HG03575 (cell line): Measurements from ENCODE around the gene NUMB.

Source experiments
- ATAC-seq: cut with Tn5 transposase; IDR thresholded peaks from one replicate; pipeline ENCODE4 v1.9.1; 2021; ENCODE audit not compliant: unreplicated experiment, insufficient number of reproducible peaks, low FRiP score; ENCODE audit errors: extremely low read depth

The NUMB gene

DNA sequence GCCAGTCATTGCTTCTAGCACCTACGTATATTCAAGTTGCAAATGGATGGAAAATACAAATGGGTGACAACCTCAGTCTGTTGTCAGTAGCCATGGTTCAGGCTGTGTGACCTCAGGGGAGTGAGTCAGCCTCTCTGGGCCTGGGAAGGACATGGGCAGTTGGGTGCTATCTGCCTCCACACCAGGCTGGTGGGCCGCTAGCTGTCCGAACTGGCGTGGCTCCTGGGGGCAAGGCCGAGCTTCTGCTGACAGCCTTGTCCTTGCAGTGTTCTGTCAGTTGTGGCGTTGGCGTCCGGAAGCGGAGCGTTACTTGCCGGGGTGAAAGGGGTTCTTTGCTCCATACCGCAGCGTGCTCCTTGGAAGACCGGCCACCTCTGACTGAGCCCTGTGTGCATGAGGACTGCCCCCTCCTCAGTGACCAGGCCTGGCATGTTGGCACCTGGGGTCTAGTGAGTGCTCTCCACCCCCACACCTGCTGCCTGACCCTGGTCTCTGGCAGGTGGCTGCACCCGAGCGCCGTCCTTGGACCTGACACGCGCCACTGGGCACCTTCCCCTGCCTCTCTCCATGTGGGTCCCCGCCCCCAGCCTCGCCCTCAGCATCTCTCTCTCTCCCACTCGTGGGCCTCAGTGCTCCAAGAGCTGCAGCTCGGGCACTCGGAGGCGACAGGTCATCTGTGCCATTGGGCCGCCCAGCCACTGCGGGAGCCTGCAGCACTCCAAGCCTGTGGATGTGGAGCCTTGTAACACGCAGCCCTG, 203.9 kb downstream of the NUMB start:
- ATAC-seq: no peak

DNA sequence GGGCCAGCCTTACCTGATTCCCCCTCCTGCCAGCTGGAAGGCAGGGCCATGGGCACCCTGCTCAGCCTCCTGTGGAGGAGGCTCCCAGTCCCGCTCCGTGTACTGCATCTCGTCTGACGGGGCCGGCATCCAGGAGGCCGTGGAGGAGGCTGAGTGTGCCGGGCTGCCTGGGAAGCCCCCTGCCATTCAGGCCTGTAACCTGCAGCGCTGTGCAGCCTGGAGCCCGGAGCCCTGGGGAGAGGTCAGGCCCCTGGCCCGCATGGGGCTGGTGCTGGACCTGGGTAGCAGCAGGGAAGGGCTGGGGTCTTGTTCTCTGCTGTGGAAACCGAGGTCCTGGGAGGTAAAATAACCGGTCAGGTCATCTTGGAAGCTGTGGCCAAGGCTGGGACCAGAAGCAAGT, 204.6 kb downstream of the NUMB start:
- no peak for ATAC-seq

DNA sequence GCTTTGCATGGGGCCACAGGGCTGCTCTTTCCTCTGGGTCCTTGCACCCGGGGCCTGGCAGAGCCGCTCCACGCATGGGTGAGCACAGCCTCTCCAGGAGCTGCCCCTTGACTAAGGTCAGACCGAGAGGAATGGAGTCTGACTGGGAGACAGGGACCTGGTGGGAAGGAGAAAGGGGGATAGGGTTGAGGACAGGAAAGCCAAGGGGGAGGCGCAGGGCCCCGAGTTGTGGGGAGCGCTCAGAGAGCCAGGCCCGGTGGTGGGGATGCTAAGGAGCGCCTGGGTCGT, 205.1 kb downstream of the NUMB start:
- no peak for ATAC-seq

DNA sequence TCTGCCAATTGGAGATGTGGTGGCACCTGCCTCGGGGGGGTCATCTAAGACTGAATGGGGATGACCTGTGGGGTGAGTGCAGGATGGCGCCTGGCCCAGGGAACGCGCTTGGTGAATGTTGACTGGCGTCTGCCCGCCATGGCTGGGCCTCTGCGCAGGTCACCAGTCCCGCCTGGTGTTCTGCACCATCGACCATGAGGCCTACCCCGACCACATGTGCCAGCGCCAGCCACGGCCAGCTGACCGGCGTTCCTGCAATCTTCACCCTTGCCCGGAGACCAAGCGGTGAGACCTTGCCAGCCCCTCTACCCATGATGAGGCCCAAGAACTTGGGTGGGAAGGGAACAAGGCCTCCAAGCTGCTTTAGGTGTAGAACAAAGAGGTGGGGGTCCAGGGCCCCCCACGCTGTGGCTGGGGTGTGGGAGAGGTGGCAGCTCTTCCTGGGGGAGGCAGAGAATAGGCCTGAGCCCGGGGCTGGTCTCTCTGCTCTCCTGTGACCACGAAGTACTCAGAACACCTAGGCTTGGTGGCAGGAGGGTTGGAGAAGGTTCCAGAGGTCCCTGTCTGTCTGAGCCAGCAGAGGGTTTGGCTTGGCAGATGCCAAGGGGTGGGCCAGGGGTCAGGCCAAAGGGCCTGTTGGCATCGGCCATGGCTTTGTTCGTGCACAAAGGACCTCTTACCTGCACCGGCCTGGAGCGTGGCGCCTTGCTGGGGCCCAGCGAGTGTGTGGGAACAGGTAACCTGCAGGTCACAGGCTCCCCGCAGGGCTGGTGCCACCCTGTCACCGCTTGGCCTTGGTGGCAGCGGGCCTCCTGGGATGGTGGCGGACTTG, 205.6 kb downstream of the NUMB start:
- no peak for ATAC-seq

DNA sequence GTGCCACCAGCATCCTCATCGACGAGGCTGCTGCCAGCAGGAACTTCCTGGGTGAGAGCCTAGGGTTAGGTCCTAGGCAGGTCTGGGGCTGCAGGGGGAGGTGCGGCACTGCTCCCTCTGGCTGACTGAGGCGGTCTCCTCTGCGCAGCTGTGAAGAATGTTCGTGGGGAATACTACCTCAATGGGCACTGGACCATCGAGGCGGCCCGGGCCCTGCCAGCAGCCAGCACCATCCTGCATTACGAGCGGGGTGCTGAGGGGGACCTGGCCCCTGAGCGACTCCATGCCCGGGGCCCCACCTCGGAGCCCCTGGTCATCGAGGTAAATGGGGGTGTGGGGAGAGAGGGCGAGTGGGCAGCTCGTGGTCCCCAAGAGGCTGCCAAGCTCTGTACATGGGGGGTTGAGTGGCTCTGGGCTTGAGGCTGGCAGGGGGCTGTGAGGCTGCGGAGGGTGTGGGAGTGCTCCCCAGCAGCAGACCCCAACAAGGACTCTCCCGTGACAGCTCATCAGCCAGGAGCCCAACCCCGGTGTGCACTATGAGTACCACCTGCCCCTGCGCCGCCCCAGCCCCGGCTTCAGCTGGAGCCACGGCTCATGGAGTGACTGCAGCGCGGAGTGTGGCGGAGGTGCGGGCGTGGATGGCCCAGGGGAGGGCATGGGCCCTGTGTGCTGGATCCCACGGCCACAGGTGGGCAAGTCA, 206.7 kb downstream of the NUMB start:
- no peak for ATAC-seq

DNA sequence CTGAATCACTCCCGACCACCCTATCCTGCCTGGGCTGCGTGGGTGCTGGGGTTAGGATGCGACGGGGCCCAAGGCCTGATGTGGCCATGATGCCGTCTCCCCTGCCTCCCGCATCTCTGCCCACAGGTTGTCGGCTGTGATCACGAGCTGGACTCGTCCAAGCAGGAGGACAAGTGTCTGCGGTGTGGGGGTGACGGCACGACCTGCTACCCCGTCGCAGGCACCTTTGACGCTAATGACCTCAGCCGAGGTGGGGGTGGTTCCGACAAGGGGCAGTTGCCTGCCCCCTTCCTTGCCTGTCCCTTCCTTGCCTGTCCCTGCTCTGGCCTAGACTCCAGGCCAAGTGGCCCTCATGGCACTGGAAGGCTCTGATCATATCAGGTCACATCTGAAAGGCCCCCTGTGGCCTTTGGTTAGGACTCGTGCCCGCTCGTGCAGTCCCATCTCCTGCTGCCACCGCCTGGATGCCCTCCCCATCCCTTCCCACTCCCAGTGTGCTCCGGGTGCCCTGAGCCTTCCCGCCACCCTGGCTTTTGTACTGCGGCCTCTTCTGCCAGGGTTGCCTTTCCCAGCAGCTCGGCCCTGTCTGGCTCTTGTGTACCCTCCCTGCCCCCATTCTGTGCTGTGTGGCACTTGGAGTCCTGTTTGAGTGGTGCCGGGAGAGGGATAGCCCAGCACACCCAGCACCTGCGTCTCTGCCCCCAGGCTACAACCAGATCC, 207.4 kb downstream of the NUMB start:
- ATAC-seq: no peak

DNA sequence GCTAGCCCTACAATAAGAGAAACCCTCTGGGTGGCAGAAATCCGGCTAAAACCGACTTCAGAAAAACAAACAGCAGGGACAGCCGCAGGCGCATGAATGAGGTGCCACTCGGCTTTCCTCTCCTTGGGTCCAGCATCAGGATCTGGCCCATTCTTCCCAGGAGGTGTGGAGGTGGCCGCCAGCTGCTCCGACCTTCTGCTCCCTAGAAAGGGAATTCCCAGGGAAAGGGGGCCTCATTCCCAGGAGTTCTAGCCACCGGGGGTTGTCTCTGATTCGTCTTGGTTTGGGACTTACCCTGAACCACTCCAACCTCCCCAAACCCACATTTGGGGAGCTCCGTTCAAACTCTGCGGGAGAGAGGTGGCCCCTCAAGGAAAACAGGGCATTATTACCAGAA, 208.0 kb downstream of the NUMB start:
- ATAC-seq: no peak

DNA sequence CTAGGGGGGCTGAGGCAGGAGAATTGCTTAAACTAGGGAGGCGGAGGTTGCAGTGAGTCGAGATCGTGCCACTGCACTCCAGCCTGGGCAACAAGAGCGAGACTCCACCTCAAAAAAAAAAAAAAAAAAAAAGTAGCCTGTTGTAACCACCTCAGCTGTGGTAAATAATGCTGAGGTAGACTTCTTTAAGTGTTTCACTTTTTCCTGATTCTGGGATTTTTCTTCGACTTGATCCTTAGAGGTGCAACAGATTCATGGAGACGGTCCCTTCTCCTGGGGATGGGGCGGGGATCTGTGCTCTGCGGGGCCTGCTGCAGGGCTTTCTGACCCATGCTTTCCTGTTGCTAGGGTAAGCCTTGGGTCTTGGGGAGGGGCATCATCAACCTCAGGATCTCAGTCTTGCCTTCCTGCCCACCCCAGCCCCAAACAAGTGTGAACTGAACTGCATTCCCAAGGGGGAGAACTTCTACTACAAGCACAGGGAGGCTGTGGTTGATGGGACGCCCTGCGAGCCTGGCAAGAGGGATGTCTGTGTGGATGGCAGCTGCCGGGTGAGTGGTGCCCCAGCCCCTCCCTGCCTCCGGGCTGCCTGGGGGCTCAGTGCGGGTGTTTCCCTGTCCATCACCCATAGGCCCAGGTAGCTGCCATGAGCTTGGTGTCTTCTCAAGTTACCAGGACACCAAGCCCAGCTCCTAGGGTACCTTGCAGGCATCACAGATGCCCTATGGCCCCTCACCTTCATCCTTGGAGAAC, 208.6 kb downstream of the NUMB start:
- ATAC-seq: no peak

DNA sequence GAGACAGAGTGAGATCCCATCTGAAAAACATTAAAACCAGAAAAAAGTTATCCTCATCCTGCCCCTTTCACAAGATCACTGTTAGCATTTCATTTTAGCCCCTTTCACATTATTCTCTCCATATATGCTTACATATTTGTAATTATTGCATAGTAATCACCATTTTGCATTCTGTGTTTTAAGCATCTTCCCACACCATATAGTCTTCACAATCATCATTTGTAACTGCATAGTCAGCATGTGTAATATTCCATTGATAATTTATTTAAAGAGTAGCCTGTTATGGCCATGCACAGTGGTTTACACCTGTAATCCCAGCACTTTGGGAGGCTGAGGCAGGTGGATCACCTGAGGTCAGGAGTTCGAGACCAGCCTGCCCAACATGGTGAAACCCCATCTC, 209.2 kb downstream of the NUMB start:
- ATAC-seq: no peak

DNA sequence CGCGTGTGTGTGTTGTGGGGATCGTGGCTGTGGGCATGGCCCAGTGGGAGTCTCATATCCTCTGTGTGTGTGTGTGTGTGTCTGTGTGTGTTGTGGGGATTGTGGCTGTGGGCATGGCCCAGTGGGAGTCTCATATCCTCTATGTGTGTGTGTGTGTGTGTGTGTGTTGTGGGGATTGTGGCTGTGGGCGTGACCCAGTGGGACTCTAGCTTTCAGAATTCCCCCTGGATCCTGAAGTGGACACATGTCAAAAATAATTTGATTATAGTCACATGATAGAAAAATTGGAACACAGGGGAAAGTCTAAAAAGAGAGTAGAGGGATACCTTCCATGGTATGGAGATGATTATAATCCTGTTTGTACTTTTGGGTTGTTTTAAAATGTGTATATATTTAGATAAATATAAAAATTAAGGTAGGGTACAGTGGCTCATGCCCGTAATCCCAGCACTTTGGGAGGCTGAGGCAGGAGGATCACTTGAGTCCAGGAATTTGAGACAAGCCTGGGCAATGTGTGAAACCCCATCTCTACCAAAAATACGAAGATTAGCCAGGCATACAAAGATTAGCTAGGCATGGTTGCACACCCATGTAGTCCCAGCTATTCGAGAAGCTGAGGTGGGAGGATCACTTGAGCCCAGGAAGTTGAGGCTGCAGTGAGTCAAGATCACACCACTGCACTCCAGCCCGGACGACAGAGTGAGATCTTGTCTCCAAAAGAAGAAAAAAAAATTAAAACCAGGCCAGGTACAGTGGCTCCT, 210.1 kb downstream of the NUMB start:
- ATAC-seq: no peak

DNA sequence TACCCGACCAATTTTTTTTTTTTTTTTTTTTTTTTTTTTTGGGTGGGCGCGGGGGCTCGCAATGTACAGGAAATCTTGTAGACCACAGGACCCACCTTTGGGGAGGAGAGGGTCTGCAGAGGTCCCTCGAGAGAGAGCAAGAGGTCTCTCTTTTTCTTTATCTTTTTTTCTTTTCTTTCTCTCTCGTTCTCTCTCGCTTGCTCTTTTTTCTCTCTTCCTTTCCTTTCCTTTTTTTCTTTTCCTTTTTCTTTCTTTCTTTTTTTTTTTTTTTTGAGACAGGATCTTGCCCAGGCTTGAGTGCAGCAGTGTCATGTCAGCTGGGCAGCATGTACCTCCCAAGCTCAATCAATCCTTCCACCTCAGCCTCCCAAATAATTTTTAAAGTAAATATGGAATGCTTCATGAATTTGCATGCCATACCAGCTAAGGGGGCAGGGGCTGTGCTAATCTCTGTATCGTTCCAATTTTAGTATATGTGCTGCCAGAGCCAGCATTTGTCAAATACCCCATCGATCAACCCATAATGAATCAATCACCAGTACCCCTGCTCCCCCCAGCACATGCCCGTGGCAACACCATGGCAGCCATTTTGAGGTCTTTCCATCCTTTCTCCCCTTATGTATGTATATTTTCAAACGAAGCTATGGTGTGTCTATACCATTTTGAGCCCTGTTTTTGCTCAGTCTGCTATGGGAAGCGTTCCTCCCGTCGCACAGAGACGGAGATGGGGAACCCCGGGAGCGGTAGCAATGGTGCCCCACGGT, 211.8 kb downstream of the NUMB start:
- no peak for ATAC-seq

DNA sequence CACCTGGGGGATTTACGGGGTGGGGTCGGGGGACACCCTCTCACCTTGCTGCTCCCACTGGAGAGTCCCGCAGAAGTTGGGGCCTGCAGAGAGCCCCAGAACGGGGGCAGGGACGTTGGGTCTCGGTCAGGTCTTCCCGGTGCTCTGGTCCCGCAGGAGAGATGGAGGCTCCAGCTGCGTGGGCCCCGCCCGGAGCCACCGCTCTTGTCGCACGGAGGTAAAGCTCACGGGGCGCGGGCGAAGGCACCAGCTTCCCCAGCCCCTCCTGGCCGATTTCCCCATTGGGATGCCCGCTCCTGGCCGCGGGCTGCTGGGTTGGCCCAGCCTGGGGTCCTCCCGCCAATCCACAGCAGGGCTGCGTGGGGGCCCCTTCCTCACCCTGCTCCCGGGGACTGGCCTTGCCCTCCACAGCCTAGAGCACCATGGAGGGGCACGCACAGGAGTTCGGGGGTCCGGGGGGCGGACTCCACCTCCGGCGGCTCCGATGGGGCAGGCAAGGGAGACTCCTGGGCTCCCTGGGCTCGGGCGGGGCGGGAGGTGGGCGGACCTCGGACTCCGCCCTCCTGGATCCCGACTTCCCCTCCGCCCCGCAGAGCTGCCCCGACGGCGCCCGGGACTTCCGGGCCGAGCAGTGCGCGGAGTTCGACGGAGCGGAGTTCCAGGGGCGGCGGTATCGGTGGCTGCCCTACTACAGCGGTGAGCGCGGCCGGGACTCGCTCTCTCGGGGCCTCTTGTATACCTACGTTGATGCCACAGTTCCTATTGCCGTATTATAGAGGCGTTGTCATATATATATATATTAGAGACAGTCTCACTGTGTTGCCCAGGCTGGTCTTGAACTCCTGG, 212.6 kb downstream of the NUMB start:
- no peak for ATAC-seq

DNA sequence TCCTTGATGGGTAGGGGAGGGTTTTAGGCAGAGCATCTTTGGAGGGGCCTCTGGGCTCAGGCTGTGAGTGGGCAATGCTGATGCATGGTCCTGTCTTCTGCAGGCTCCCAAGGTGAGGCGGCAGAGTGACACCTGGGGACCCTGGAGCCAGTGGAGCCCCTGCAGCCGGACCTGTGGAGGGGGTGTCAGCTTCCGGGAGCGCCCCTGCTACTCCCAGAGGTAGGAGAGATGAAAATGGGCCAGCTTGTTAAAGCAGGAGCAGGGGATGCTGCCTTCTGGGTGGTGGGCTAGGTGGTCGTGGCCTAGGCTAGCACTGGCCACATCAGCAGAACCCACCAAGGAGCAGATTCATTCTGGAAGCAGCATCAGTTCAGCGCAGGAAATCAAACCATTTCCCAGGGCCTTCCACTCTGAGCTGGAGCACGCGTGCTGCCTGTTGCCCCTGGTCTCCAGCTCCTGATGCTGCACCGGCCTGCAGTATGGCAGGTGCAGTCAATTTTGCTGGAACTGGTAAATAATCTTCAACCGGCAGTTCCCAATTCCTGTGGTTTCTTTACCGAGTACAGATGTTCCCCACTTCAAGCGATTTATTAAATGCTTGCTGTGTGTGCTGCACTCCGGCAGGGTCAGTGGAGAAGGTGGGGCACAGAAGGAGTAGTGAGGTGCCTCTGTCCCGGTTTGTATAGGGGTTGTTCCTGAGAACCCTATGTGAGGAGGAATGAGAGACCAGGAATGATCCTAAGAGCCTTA, 213.6 kb downstream of the NUMB start:
- no peak for ATAC-seq

DNA sequence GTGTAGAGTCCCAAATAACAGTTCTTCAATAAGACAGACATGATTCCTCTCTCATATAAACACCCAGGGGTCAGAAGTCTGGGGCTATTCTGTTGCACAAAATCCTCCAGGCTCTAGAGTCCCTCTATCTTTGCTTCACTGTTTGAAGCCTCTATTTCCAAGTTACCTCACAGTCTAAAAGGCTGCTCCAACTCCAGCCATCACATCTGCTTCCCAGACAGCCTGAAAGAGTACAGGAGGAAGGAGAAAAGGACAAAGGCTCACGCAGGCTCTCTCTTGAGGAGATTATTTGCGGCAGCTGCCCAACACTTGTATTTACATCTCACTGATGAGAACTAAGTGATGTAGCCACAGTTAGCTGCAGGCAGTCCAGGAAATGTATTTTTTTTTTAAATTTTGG, 214.6 kb downstream of the NUMB start:
- no peak for ATAC-seq

DNA sequence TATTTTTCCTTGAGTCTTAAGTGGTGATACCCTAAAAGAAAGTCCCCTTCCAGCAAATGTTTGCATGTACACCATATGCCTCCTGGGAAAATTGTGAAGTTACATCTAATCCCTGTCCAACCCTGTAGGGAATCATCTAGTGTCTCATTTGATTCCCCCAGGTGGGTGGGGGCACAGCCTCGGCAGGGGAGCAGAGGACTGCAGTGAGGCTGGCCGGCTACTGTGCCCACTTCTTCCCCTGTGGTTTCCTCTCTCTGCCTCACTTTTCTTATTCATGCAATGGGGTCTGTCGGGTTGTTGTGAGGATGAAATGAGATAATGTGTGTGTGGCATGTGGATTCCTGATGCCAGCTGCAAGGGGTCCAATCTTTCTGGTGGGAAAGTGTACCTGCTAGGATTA, 215.0 kb downstream of the NUMB start:
- no peak for ATAC-seq

DNA sequence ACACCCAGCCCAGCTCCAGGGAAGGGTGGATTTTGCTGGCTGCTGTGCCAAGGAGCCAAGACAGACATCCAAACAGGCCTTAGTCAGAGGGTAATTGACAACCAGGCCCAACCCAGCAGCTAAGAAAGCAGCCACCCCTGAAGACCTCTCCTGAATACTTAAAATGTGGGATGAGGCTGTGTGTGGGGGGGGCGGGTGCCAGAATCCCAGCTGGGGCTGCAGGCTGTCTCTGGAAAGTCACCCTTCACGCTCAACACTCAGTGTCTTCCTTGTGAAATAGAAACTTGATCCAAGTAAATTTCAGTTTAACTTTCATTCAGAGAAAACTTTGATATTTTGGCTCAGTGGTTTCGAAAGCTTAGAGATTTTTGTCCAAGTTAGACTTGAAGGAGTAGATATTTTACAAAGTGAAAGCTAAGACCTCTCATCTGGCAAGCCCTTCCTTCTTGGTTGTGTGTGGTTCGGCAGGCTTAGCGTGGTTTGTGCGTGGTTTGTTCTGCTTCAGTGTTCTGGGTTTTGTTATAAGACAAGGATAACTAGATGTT, 215.9 kb downstream of the NUMB start:
- ATAC-seq: no peak
